Fibroblast of lung (primary cell): ENCODE results near the gene LUZP2. TPM values are rescaled to one million over a fixed set of nuclear protein-coding genes. Genes with fewer than 3 reads are reported as not detected.

ENCODE experiments used
- DNase-seq, 2 donors: peaks; one replicate each; pipeline versions ENCODE4 v3.0.0 to v3.0.0-alpha.2; 2010; ENCODE audit warnings: low read depth in 2 of 2
- H2AFZ ChIP-seq: 2 replicates; pipeline ENCODE4 v1.5.1; 2012; ENCODE audit warnings: low read length, control low read depth, inconsistent platforms
- H3K27ac ChIP-seq: 2 replicates; pipeline ENCODE4 v1.5.1; 2011; ENCODE audit warnings: low read length, control low read depth; ENCODE audit not compliant: insufficient read depth
- H3K27me3 ChIP-seq: 2 replicates; pipeline ENCODE4 v1.5.1; 2011; ENCODE audit warnings: mild to moderate bottlenecking, low read length; ENCODE audit not compliant: control insufficient read depth, insufficient read depth
- H3K36me3 ChIP-seq: 2 replicates; pipeline ENCODE4 v1.5.1; 2011; ENCODE audit warnings: low read length; ENCODE audit not compliant: control insufficient read depth, insufficient read depth
- H3K4me1 ChIP-seq: 2 replicates; pipeline ENCODE4 v1.5.1; 2011; ENCODE audit warnings: low read length; ENCODE audit not compliant: control insufficient read depth, insufficient read depth; ENCODE audit errors: extremely low read depth
- H3K4me2 ChIP-seq: 2 replicates; pipeline ENCODE4 v1.5.1; 2011; ENCODE audit warnings: low read length, control low read depth; ENCODE audit not compliant: insufficient read depth; ENCODE audit errors: extremely low read depth
- H3K4me3 ChIP-seq, 4 experiments: fragments of 200-600 bp in 1 of 4; sonication (generic) in 1 of 4; replicated peaks in 1 of 4; 2 replicates each; pipeline ENCODE4 v1.5.1; 2011 to 2016; ENCODE audit warnings: low read length in 4 of 4, low read depth in 3 of 4, mild to moderate bottlenecking in 3 of 4, control low read depth in 2 of 4, inconsistent platforms in 1 of 4, mixed read lengths in 1 of 4; ENCODE audit not compliant: insufficient read depth in 1 of 4; ENCODE audit errors: control extremely low read depth in 1 of 4
- H3K79me2 ChIP-seq: 2 replicates; pipeline ENCODE4 v1.5.1; 2012; ENCODE audit warnings: mild to moderate bottlenecking, low read length, inconsistent platforms; ENCODE audit not compliant: control insufficient read depth, insufficient read depth
- H3K9ac ChIP-seq: 2 replicates; pipeline ENCODE4 v1.5.1; 2011; ENCODE audit warnings: mild to moderate bottlenecking, low read length, control low read depth; ENCODE audit not compliant: insufficient read depth
- H3K9me3 ChIP-seq: 2 replicates; pipeline ENCODE4 v1.5.1; 2012; ENCODE audit warnings: low read depth, low read length; ENCODE audit not compliant: control insufficient read depth, insufficient read depth
- H4K20me1 ChIP-seq: 2 replicates; pipeline ENCODE4 v1.5.1; 2011; ENCODE audit warnings: low read length; ENCODE audit not compliant: control insufficient read depth, insufficient read depth; ENCODE audit errors: extremely low read depth
- EZH2 ChIP-seq: IDR thresholded peaks from 2 replicates; pipeline ENCODE4 v1.5.1; 2012; ENCODE audit warnings: low read length, control low read depth, mild to moderate bottlenecking; ENCODE audit errors: missing control alignments
- polyA plus RNA-seq, 2 donors: library from polyadenylated mRNA; depleted of rRNA in 1 of 2; stranded (reverse) in 1 of 2; unstranded in 1 of 2; fragments of >200 nt; gene quantifications; 2 replicates each; pipeline ENCODE4 v1.2.1, GENCODE V29; 2011 to 2012; ENCODE audit warnings: missing spikeins in 1 of 2
- total RNA-seq: library from RNA; depleted of rRNA; stranded (reverse); fragments of >200 nt; gene quantifications from 2 replicates; pipeline ENCODE4 v1.2.1, GENCODE V29; 2014
- TF ChIP-seq, protein P1 (sequence below), 2 donors: IDR thresholded peaks in 1 of 2; conservative IDR thresholded peaks in 1 of 2; 1 replicate in 1 of 2; 2 replicates in 1 of 2; pipeline ENCODE4 v1.5.1; 2011 to 2012; ENCODE audit warnings: low read length in 2 of 2, control low read depth in 1 of 2, inconsistent platforms in 1 of 2, low read depth in 1 of 2, mild to moderate bottlenecking in 1 of 2

The LUZP2 gene
- total and polyA plus RNA-seq, 2 donors (not counting 1 experiment from before 2014, with no cell fraction given): 0.03 to 0.50 TPM

DNA sequence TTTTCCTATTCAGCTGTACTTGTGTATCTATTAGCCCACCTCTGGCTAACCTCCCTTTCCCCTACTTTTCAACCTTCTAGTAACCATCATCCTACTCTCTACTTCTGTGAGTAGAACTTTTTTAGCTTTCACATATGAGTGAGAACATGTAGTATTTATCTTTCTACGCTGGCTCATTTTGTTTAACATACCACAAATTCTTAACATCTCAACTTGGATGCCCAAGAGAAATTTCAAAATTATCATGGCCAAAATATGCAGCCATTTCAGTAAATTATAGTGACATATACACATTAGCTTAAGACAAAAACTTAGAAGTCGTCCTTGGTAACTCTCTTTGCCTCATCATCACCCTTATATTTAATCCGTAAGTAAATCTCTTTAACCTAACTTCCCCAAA lies 34.7 kb downstream of the LUZP2 start:
- no peaks in the 10 kb centered on the region for H4K20me1 ChIP-seq
- peak in 1 of 2 donors; percentile 12 for DNase-seq
- no peaks in the 10 kb centered on the region for H3K36me3 ChIP-seq
- H3K9me3 ChIP-seq: no peaks in the 10 kb centered on the region
- TF ChIP-seq, protein P1, sequence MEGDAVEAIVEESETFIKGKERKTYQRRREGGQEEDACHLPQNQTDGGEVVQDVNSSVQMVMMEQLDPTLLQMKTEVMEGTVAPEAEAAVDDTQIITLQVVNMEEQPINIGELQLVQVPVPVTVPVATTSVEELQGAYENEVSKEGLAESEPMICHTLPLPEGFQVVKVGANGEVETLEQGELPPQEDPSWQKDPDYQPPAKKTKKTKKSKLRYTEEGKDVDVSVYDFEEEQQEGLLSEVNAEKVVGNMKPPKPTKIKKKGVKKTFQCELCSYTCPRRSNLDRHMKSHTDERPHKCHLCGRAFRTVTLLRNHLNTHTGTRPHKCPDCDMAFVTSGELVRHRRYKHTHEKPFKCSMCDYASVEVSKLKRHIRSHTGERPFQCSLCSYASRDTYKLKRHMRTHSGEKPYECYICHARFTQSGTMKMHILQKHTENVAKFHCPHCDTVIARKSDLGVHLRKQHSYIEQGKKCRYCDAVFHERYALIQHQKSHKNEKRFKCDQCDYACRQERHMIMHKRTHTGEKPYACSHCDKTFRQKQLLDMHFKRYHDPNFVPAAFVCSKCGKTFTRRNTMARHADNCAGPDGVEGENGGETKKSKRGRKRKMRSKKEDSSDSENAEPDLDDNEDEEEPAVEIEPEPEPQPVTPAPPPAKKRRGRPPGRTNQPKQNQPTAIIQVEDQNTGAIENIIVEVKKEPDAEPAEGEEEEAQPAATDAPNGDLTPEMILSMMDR (conservative IDR thresholded peaks at IDR 0.05 in 1 of 2, IDR thresholded peaks at IDR 0.05 in 1 of 2; ENCODE audit: low read depth in 1 of 2, low read length in 2 of 2): no peak
- no peak for TF ChIP-seq EZH2
- H3K4me1 ChIP-seq: no peaks in the 10 kb centered on the region
- H3K79me2 ChIP-seq: no peaks in the 10 kb centered on the region
- H3K9ac ChIP-seq: no peak overlapping the region
- H3K27ac ChIP-seq: no peak overlapping the region
- no peak overlapping the region for H3K4me3 ChIP-seq
- H3K27me3 ChIP-seq: no peaks in the 10 kb centered on the region
- H2AFZ ChIP-seq: no peak overlapping the region
- H3K4me2 ChIP-seq: no peak overlapping the region

- no peaks in the 10 kb centered on the region for H3K27me3 ChIP-seq
- no peaks in the 10 kb centered on the region for H3K4me1 ChIP-seq
- no peak overlapping the region for H3K9ac ChIP-seq
- H3K36me3 ChIP-seq: no peaks in the 10 kb centered on the region
- peak in 1 of 2 donors; percentile 58 for DNase-seq
- no peak overlapping the region for H3K4me3 ChIP-seq
- H3K27ac ChIP-seq: no peak overlapping the region
- no peaks in the 10 kb centered on the region for H3K79me2 ChIP-seq
- no peak overlapping the region for H2AFZ ChIP-seq
- no peak overlapping the region for H3K4me2 ChIP-seq
- no peaks in the 10 kb centered on the region for H4K20me1 ChIP-seq
- TF ChIP-seq, protein P1 (conservative IDR thresholded peaks at IDR 0.05 in 1 of 2, IDR thresholded peaks at IDR 0.05 in 1 of 2; ENCODE audit: low read depth in 1 of 2, low read length in 2 of 2): no peak
- no peak for TF ChIP-seq EZH2
- no peaks in the 10 kb centered on the region for H3K9me3 ChIP-seq
Measured at GRCh38 chr11:24543771-24544170, 46.9 kb downstream of the LUZP2 start.

GRCh38 chr11:24556693-24557092 lies 59.8 kb downstream of the LUZP2 start:
- no peaks in the 10 kb centered on the region for H3K79me2 ChIP-seq
- no peak overlapping the region for H3K4me3 ChIP-seq
- H3K36me3 ChIP-seq: no peaks in the 10 kb centered on the region
- H3K4me2 ChIP-seq: no peak overlapping the region
- no peaks in the 10 kb centered on the region for H3K4me1 ChIP-seq
- TF ChIP-seq, protein P1 (conservative IDR thresholded peaks at IDR 0.05 in 1 of 2, IDR thresholded peaks at IDR 0.05 in 1 of 2; ENCODE audit: low read depth in 1 of 2, low read length in 2 of 2): no peak
- TF ChIP-seq EZH2: no peak
- H3K27ac ChIP-seq: no peak overlapping the region
- no peak overlapping the region for H3K9ac ChIP-seq
- no peak for DNase-seq
- no peaks in the 10 kb centered on the region for H4K20me1 ChIP-seq
- no peaks in the 10 kb centered on the region for H3K9me3 ChIP-seq
- H3K27me3 ChIP-seq: no peaks in the 10 kb centered on the region
- H2AFZ ChIP-seq: no peak overlapping the region
